Left kidney (tissue), 2 donors: ENCODE data around the gene CR1. TPM values are rescaled to one million over a fixed set of nuclear protein-coding genes. Genes with fewer than 3 reads are reported as not detected.
A peak's percentile ranks its signal among the peaks of the same experiment; 100 is the strongest.
"Not testable (repeated sequence)": the region's sequence is repeated elsewhere in the genome, so short reads cannot be mapped to it uniquely, and the experiment has no call there.

Experiments used
- DNase-seq: peaks from one replicate; pipeline ENCODE4 v3.0.0-alpha.2; 2013
- polyA plus RNA-seq: library from polyadenylated mRNA; unstranded; fragments of 120-200 nt; gene quantifications from one replicate; pipeline ENCODE4 v1.2.1, GENCODE V29; 2013; ENCODE audit not compliant: insufficient read length

The CR1 gene
- polyA plus RNA-seq, 1 donor, result 18.6 TPM

- DNase-seq, result not testable (repeated sequence)
Observed at GRCh38 chr1:207589506-207589905, 93.5 kb downstream of the CR1 start.

DNA sequence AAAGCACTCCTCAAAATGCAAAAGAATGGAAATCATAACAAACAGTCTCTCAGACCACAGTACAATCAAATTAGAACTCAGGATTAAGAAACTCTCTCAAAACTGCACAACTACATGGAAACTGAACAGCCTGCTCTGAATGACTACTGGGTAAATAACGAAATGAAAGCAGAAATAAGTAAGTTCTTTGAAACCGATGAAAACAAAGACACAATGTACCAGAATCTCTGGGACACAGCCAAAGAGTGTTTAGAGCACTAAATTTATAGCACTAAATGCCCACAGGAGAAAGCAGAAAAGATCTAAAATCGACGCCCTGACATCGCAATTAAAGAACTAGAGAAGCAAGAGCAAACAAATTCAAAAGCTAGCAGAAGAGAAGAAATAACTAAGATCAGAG is 95.2 kb downstream of the CR1 start:
- not testable (repeated sequence) for DNase-seq

DNA sequence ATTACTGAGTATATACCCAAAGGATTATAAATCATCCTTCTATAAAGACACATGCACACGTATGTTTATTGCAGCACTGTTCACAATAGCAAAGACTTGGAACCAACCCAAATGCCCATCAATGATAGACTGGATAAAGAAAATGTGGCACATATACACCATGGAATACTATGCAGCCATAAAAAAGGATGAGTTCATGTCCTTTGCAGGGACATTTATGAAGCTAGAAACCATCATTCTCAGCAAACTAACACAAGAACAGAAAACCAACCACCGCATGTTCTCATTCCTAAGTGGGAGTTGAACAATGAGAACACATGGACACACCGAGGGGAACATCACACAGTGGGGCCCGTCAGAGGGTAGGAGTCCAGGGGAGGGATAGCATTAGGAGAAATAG is 98.1 kb downstream of the CR1 start:
- not testable (repeated sequence) for DNase-seq

DNA sequence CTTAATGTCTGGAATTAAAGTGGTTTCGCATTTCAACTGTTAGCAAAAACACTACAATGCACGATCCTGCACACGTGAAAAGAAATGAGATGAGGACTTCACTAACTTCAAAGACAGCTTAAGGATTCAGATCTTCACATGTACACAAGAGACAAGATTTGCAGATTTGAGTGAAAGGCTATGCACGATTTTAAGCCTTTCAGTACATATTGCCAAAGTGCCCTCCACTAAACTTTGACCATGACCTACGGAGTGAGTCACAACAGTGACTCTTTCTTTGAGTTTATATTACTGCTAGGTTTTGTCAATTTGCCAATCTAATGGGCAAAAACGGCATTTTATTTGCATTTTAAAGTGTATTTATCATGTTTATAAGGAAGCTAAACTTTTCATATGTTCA is 107.8 kb downstream of the CR1 start:
- no peak for DNase-seq

- no peak for DNase-seq
Observed at GRCh38 chr1:207605444-207606361, 109.7 kb downstream of the CR1 start.

DNA sequence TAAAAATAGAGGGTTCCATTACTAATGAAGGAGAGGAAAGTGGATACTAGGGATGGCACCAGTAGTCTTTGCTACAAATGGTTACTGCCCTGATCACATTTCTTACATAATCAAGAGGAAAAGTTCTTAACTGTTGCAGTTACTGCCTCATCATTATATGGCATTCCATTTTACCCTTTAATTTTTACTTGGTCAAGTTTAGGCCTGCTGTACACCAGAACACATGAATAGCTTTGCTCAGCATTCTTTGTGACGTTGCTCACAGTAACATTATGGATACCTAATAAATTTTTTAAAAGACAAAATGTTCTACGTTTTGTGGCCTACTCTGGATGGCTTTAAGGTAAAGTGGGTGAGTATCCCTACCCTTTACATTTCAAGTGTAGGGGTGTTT is 110.4 kb downstream of the CR1 start:
- no peak for DNase-seq

GRCh38 chr1:207612762-207613161 is 116.8 kb downstream of the CR1 start:
- DNase-seq, result no peak

GRCh38 chr1:207619871-207620542 is 124.0 kb downstream of the CR1 start:
- peak; percentile 51 for DNase-seq

DNA sequence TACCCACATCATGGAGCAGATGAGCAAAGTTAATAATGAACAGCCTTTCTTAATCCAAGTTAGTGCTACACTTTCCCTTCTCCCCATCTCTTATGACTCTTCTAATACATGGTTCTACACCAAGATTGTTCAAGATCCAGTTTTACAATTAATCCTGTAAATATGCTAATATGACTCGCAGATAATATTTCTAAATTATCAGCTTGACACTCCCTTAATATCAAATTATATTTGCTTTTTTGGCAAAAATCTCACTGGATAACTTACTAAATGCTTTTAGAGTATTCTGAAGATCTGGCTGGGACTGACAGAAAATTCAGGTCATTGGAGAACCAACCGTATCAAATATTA is 124.6 kb downstream of the CR1 start:
- no peak for DNase-seq

- not testable (repeated sequence) for DNase-seq
Observed at GRCh38 chr1:207625504-207626071, 129.6 kb downstream of the CR1 start.

DNA sequence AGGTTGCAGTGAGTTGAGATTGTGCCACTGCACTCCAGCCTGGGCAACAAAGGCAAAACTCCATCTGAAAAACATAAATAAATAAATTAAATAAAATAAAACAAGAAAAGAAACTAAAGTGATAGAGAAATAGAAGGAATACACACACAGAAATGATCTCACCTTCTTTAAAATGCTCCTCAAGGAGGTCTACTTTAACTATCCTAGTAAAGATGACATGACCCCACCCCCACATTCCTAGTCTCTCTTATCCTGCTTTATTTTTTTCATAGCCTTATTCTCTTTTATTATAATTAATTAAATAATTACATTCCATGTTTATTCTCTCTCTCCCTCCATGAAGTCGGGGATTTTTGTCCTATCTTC is 131.0 kb downstream of the CR1 start:
- DNase-seq, result no peak

DNA sequence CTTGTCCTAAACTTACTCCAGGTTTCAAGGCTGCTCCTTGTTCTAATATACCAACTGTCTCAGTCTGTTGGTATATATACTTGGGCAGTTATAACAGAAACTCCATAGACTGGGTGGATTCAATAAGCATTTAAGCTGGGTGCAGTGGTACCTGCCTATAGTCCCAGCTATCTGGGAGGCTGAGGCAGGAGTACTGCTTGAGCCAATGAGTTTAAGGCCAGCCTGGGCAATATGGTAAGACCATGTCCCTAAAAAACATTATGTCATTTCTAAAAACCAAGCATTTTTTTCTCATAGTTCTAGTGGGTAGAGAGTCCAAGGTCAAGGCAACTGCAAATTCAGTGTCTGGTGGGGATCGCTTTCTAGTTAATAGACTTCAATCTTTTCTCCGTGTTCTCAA is 131.5 kb downstream of the CR1 start:
- no peak for DNase-seq

- no peak for DNase-seq
Observed at GRCh38 chr1:207628776-207629175, 132.8 kb downstream of the CR1 start.

GRCh38 chr1:207631137-207631536 is 135.2 kb downstream of the CR1 start:
- no peak for DNase-seq

DNA sequence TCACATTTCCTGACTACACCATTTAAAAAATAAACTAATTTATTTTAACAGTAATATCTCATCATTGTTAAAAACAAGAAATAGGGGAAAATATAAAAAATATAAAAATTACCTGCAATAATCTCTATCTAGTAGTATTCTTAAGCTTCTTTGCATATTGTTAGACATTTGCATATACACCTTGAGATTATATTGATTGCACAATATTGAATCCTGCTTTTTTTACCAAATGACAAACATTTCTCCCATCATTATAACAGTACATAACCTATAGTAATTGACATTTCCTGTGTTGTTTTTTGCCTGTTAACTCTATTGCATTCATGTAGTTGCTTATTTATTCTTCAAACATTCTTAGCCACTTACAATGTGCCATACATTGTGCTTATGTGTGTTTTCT is 137.3 kb downstream of the CR1 start:
- DNase-seq, result no peak

DNA sequence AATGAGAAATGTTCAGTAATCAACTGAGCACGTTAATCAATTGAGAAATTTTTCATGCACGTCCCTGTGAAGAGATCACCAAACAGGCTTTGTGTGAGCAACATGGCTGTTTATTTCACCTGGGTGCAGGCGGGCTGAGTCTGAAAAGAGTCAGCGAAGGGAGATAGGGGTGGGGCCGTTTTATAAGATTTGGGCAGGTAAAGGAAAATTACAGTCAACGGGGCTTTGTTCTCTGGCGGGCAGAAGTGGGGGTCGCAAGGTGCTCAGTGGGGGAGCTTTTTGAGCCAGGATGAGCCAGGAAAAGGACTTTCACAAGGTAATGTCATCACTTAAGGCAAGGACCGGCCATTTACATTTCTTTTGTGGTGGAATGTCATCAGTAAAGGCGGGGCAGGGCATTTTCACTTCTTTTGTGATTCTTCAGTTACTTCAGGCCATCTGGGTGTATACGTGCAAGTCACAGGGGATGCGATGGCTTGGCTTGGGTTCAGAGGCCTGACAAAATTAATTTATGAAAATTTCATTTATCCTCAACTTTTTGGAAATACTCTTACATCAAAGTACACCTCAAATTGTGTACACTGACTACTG is 137.8 kb downstream of the CR1 start:
- DNase-seq, result not testable (repeated sequence)

GRCh38 chr1:207634293-207634692 is 138.3 kb downstream of the CR1 start:
- not testable (repeated sequence) for DNase-seq

DNA sequence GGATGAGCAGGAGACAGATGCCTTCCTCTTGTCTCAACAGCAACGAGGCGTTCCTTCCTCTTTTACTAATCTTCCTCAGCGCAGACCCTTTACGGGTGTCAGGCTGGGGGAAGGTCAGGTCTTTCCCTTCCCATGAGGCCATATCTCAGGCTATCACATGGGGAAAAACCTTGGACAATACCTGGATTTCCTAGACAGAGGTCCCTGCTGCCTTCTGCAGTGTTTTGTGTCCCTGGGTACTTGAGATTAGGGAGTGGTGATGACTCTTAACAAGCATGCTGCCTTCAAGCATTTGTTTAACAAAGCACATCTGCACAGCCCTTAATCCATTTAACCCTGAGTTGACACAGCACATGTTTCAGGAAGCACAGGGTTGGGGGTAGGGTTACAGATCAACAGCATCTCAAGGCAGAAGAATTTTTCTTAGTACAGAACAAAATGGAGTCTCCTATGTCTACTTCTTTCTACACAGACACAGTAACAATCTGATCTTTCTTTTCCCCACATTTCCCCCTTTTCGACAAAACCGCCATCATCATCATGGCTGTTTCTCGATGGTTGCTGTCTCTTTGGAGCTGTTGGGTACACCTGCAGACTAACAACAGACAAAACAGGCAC is 139.7 kb downstream of the CR1 start:
- DNase-seq, result not testable (repeated sequence)

DNA sequence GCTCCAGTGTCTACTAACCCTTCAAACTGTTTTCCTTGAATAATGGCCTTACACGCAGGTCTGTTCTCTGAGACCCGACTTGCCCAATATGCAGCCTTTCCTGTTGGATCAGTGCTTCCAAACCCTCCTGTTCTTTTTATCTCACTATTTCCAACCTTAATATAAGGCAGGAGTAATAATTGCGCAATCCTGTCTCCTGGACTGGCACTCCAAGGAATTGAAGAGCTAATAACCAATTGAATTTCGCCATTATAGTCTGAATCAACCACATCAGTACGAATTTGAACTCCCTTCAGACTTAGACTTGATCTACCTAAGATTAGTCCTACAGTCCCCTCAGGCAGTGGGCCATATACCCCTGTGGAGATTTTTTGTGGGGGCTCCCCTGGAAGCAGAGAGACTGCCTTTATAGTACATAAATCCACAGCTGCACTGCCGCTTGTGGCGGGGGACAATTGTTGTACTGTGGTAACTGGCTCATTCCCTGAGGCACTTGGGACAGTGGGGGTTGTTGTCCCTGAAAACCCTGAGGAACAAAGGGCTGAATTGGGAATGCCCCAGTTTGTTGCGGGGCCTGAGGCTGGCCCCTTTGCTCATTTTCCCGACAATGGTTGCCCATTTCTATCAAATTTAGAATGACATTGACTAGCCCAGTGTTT is 142.7 kb downstream of the CR1 start:
- DNase-seq, result not testable (repeated sequence)

- DNase-seq, result not testable (repeated sequence)
Observed at GRCh38 chr1:207639362-207639761, 143.4 kb downstream of the CR1 start.

GRCh38 chr1:207644166-207644851 is 148.4 kb downstream of the CR1 start:
- DNase-seq, result no peak
